ENCODE results near the gene RTL9.

DNA sequence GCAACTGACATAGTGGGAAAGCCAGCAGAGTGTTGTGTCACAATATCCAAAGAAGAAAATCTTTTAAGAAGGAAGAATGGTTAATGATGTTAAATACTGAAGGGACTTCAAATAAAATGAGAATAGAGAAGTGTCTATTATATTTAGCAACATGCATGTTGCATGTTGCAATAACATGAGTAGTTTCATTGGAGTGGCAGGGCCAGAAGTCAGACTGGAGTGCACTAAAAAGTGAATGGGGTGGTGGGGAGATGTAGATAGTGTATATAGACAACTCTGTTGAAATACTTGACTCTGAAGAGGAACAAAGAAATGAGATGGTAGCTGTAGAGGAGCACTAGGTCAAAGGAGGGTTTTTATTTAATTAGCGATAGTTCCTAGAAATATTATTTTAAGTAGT is 31.3 kb upstream of the RTL9 start:
- TF ChIP-seq, protein P1, sequence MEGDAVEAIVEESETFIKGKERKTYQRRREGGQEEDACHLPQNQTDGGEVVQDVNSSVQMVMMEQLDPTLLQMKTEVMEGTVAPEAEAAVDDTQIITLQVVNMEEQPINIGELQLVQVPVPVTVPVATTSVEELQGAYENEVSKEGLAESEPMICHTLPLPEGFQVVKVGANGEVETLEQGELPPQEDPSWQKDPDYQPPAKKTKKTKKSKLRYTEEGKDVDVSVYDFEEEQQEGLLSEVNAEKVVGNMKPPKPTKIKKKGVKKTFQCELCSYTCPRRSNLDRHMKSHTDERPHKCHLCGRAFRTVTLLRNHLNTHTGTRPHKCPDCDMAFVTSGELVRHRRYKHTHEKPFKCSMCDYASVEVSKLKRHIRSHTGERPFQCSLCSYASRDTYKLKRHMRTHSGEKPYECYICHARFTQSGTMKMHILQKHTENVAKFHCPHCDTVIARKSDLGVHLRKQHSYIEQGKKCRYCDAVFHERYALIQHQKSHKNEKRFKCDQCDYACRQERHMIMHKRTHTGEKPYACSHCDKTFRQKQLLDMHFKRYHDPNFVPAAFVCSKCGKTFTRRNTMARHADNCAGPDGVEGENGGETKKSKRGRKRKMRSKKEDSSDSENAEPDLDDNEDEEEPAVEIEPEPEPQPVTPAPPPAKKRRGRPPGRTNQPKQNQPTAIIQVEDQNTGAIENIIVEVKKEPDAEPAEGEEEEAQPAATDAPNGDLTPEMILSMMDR (IDR thresholded peaks at IDR 0.05) = no peak
- TF ChIP-seq EP300 (IDR thresholded peaks at IDR 0.05) = no peak
- no peak for TF ChIP-seq POLR2A (IDR thresholded peaks at IDR 0.05)
